ENCODE measurements around the gene PAFAH1B1. TPM values are rescaled to one million over a fixed set of nuclear protein-coding genes. Genes with fewer than 3 reads are reported as not detected.

The PAFAH1B1 gene
- total and polyA plus RNA-seq, 2 donors (not counting 3 experiments of a cell fraction or from before 2014, with no cell fraction given) = 46.5 to 158 TPM

- H2AFZ ChIP-seq (ENCODE audit: low read depth, low read length) = peak overlapping the region; percentile 59
These were observed 131.3 kb downstream of the PAFAH1B1 start for GRCh38 chr17:2724784-2725164.

GRCh38 chr17:2730764-2731353 lies 137.4 kb downstream of the PAFAH1B1 start:
- ChIA-PET CTCF (no interaction called here), POLR2A (no interaction called here)
- Histone ChIP-seq H4K20me1 (replicated peaks; ENCODE audit: control insufficient read depth, extremely low read depth, insufficient read depth, low read length) (no peaks in the 10 kb centered on the region), H3K27ac (ENCODE audit: insufficient read depth, low read depth, low read length) (no peak overlapping the region), H2AFZ (ENCODE audit: low read depth, low read length) (no peak overlapping the region), H3K9ac (replicated peaks; ENCODE audit: extremely low read depth, insufficient read depth, low read length) (no peak overlapping the region), H3K4me1 (ENCODE audit: control insufficient read depth, extremely low read depth, insufficient read depth, low read length) (no peaks in the 10 kb centered on the region), H3K9me3 (replicated peaks; ENCODE audit: control insufficient read depth, insufficient read depth, low read length) (no peaks in the 10 kb centered on the region), H3K9me1 (replicated peaks; ENCODE audit: control insufficient read depth, extremely low read depth, insufficient read depth, low read length) (no peaks in the 10 kb centered on the region), H3K27me3 (ENCODE audit: control insufficient read depth in 2 of 2, insufficient read depth in 2 of 2, low read length in 2 of 2) (peaks cover 0 to under 1% of the 10 kb centered on the region in 2 experiments), H3K36me3 (ENCODE audit: control insufficient read depth in 2 of 2, extremely low read depth in 1 of 2, insufficient read depth in 2 of 2, low read length in 2 of 2) (no peaks in the 10 kb centered on the region), H3K79me2 (ENCODE audit: control insufficient read depth, insufficient read depth, low read length) (no peaks in the 10 kb centered on the region), H3K4me3 (replicated peaks in 1 of 3; ENCODE audit: insufficient read depth in 1 of 3, low read depth in 1 of 3, low read length in 3 of 3) (no peak overlapping the region), H3K4me2 (ENCODE audit: insufficient read depth, low read length) (no peak overlapping the region)
- dilution Hi-C loops (cut with MboI; ENCODE audit: extremely low pct_ligation_motif_present, low sequenced_read_pairs) = no loop called here
- intact Hi-C loops (cut with micrococcal nuclease) = no loop called here
- TF ChIP-seq POLR2A (IDR thresholded peaks at IDR 0.05; ENCODE audit: low read depth, low read length) = no peak
- TF ChIP-seq EZH2 (IDR thresholded peaks at IDR 0.05; ENCODE audit: borderline replicate concordance, low read depth, low read length, severe bottlenecking) = no peak
- no peak for TF ChIP-seq FOS (IDR thresholded peaks at IDR 0.05; ENCODE audit: borderline replicate concordance, insufficient read depth, low read length)
- TF ChIP-seq GATA2 (IDR thresholded peaks at IDR 0.05; ENCODE audit: insufficient read depth, insufficient read length, low read depth, low read length) = no peak
- TF ChIP-seq, protein P1, sequence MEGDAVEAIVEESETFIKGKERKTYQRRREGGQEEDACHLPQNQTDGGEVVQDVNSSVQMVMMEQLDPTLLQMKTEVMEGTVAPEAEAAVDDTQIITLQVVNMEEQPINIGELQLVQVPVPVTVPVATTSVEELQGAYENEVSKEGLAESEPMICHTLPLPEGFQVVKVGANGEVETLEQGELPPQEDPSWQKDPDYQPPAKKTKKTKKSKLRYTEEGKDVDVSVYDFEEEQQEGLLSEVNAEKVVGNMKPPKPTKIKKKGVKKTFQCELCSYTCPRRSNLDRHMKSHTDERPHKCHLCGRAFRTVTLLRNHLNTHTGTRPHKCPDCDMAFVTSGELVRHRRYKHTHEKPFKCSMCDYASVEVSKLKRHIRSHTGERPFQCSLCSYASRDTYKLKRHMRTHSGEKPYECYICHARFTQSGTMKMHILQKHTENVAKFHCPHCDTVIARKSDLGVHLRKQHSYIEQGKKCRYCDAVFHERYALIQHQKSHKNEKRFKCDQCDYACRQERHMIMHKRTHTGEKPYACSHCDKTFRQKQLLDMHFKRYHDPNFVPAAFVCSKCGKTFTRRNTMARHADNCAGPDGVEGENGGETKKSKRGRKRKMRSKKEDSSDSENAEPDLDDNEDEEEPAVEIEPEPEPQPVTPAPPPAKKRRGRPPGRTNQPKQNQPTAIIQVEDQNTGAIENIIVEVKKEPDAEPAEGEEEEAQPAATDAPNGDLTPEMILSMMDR (IDR thresholded peaks at IDR 0.05; ENCODE audit: extremely low read depth in 1 of 2, insufficient read depth in 1 of 2, low read depth in 1 of 2, low read length in 2 of 2) = no peak
- no peak for TF ChIP-seq MAX (IDR thresholded peaks at IDR 0.05; ENCODE audit: insufficient read depth, insufficient read length)
- TF ChIP-seq JUN (IDR thresholded peaks at IDR 0.05; ENCODE audit: borderline replicate concordance, insufficient read depth, insufficient read length, low read depth) = no peak
- TF ChIP-seq MYC (IDR thresholded peaks at IDR 0.05; ENCODE audit: low read depth, low read length) = no peak
- TF ChIP-seq POLR2AphosphoS5 (IDR thresholded peaks at IDR 0.05; ENCODE audit: insufficient read depth, low read depth, low read length) = no peak
- no TSS peak for BruUV-seq (replicated peaks)
- FAIRE-seq (no peak), DNase-seq (ENCODE audit: low read depth, low spot score) (no peak)

More at GRCh38 chr17:2724784-2725164, 131.3 kb downstream of the PAFAH1B1 start:
- no peak overlapping the region for H3K9ac ChIP-seq (replicated peaks; ENCODE audit: extremely low read depth, insufficient read depth, low read length)
- no peak overlapping the region for H3K4me3 ChIP-seq (replicated peaks in 1 of 3; ENCODE audit: insufficient read depth in 1 of 3, low read depth in 1 of 3, low read length in 3 of 3)
- no peak for TF ChIP-seq POLR2AphosphoS5 (IDR thresholded peaks at IDR 0.05; ENCODE audit: insufficient read depth, low read depth, low read length)
- TF ChIP-seq, protein P1 (IDR thresholded peaks at IDR 0.05; ENCODE audit: extremely low read depth in 1 of 2, insufficient read depth in 1 of 2, low read depth in 1 of 2, low read length in 2 of 2) = peak in 1 of 2 donors; percentile 13
- no peaks in the 10 kb centered on the region for H3K9me1 ChIP-seq (replicated peaks; ENCODE audit: control insufficient read depth, extremely low read depth, insufficient read depth, low read length)
- no peaks in the 10 kb centered on the region for H3K9me3 ChIP-seq (replicated peaks; ENCODE audit: control insufficient read depth, insufficient read depth, low read length)
- H4K20me1 ChIP-seq (replicated peaks; ENCODE audit: control insufficient read depth, extremely low read depth, insufficient read depth, low read length) = no peaks in the 10 kb centered on the region
- DNase-seq (ENCODE audit: low read depth, low spot score) = peak; percentile 19
- H3K4me1 ChIP-seq (ENCODE audit: control insufficient read depth, extremely low read depth, insufficient read depth, low read length) = no peaks in the 10 kb centered on the region
- BruUV-seq (replicated peaks) = no TSS peak
- CTCF ChIA-PET = interaction anchor here (1.1 to 1.5 kb wide), 3 partner anchors 12 to 288 kb away, joined by 3 read pairs; no protein-coding TSS in a partner anchor
- FAIRE-seq = no peak
- no peaks in the 10 kb centered on the region for H3K36me3 ChIP-seq (ENCODE audit: control insufficient read depth in 2 of 2, extremely low read depth in 1 of 2, insufficient read depth in 2 of 2, low read length in 2 of 2)
- H3K27ac ChIP-seq (ENCODE audit: insufficient read depth, low read depth, low read length) = no peak overlapping the region
- H3K27me3 ChIP-seq (ENCODE audit: control insufficient read depth in 2 of 2, insufficient read depth in 2 of 2, low read length in 2 of 2) = peaks cover 12 to 17% of the 10 kb centered on the region in 2 experiments
- dilution Hi-C loops (cut with MboI; ENCODE audit: extremely low pct_ligation_motif_present, low sequenced_read_pairs) (no loop called here), intact Hi-C loops (cut with micrococcal nuclease) (no loop called here)
- POLR2A ChIA-PET = interaction anchor here (0.6 kb wide), 1 partner anchor 9 kb away, joined by 6 read pairs; no protein-coding TSS in a partner anchor
- H3K4me2 ChIP-seq (ENCODE audit: insufficient read depth, low read length) = no peak overlapping the region
- H3K79me2 ChIP-seq (ENCODE audit: control insufficient read depth, insufficient read depth, low read length) = no peaks in the 10 kb centered on the region
